PC-3 (cell line): Measurements from ENCODE around the gene GBP7. TPM values are rescaled to one million over a fixed set of nuclear protein-coding genes. Genes with fewer than 3 reads are reported as not detected.

Experiments used
- ATAC-seq: fragments of 200-7000 bp; cut with Tn5 transposase; 2 replicates; pipeline ENCODE4 v1.9.1; 2020; ENCODE audit warnings: mild to moderate bottlenecking, moderate library complexity
- BruUV-seq: library from RNA; stranded (reverse); fragments of 400-500 nt; replicated peaks from 2 replicates; lab custom pipeline; 2021; lab: Mats Ljungman, UMichigan
- CTCF ChIA-PET: fragments of 300-600 bp; sonication (Branson Sonifier 250); formaldehyde crosslinking; loops from one replicate; lab custom pipeline; 2022; ENCODE audit warnings: antibody characterized with exemption; lab: Charles Lee
- POLR2A ChIA-PET: fragments of 300-600 bp; sonication (Branson Sonifier 250); formaldehyde crosslinking; loops from one replicate; lab custom pipeline; 2022; ENCODE audit warnings: antibody characterized with exemption; ENCODE audit not compliant: unreplicated experiment; lab: Charles Lee
- DNase-seq: peaks from one replicate; pipeline ENCODE4 v3.0.0-alpha.2; 2015
- H2AFZ ChIP-seq: fragments of 300-600 bp; sonication (generic); 2 replicates; pipeline ENCODE4 v1.6.0; 2016; ENCODE audit warnings: antibody characterized with exemption, low read length
- H3F3A ChIP-seq: fragments of 300-600 bp; sonication (generic); one replicate; pipeline ENCODE4 v1.6.0; 2017; ENCODE audit warnings: antibody characterized with exemption, low read length, control low read depth, mild to moderate bottlenecking; ENCODE audit not compliant: unreplicated experiment
- H3K27ac ChIP-seq: fragments of 300-600 bp; sonication (generic); 2 replicates; pipeline ENCODE4 v1.5.1; 2016; ENCODE audit warnings: mild to moderate bottlenecking, low read length
- H3K27me3 ChIP-seq: fragments of 300-600 bp; sonication (generic); 2 replicates; pipeline ENCODE4 v1.6.1; 2016; ENCODE audit warnings: low read length, mixed read lengths
- H3K36me3 ChIP-seq: fragments of 300-600 bp; sonication (generic); 2 replicates; pipeline ENCODE4 v1.6.1; 2016; ENCODE audit warnings: low read depth, mixed run types, low read length, mixed read lengths
- H3K4me1 ChIP-seq: fragments of 300-600 bp; sonication (generic); 2 replicates; pipeline ENCODE4 v1.5.1; 2016; ENCODE audit warnings: low read length; ENCODE audit not compliant: insufficient read depth
- H3K4me2 ChIP-seq: fragments of 300-600 bp; sonication (generic); 2 replicates; pipeline ENCODE4 v1.6.0; 2016; ENCODE audit warnings: low read length
- H3K4me3 ChIP-seq: fragments of 300-600 bp; sonication (generic); 2 replicates; pipeline ENCODE4 v1.5.1; 2016; ENCODE audit warnings: mild to moderate bottlenecking, low read length, mixed read lengths
- H3K79me2 ChIP-seq: fragments of 300-600 bp; sonication (generic); 2 replicates; pipeline ENCODE4 v1.6.1; 2017; ENCODE audit warnings: low read length, mixed read lengths
- H3K9ac ChIP-seq: fragments of 300-600 bp; sonication (generic); 2 replicates; pipeline ENCODE4 v1.6.0; 2016; ENCODE audit warnings: mild to moderate bottlenecking, low read length
- H3K9me2 ChIP-seq: fragments of 300-600 bp; sonication (generic); replicated peaks from 2 replicates; pipeline ENCODE4 v1.6.1; 2016; ENCODE audit warnings: mixed run types, low read length, mixed read lengths
- H3K9me3 ChIP-seq: fragments of 300-600 bp; sonication (generic); 2 replicates; pipeline ENCODE4 v1.6.1; 2016; ENCODE audit warnings: low read length, mixed read lengths
- H4K20me1 ChIP-seq: fragments of 300-600 bp; sonication (generic); 2 replicates; pipeline ENCODE4 v1.6.1; 2016; ENCODE audit warnings: low read length, mixed read lengths
- CTCF ChIP-seq: fragments of 300-600 bp; sonication (generic); conservative IDR thresholded peaks from 2 replicates; pipeline ENCODE4 v1.5.1; 2017; ENCODE audit warnings: antibody characterized with exemption, low read depth, mild to moderate bottlenecking, low read length
- EZH2 ChIP-seq: fragments of 300-600 bp; sonication (generic); IDR thresholded peaks from one replicate; pipeline ENCODE4 v1.6.1; 2017; ENCODE audit warnings: antibody characterized with exemption, mild to moderate bottlenecking, low read length; ENCODE audit not compliant: unreplicated experiment
- EZH2phosphoT487 ChIP-seq: fragments of 300-600 bp; sonication (generic); IDR thresholded peaks from 2 replicates; pipeline ENCODE4 v1.6.1; 2018; ENCODE audit warnings: mild to moderate bottlenecking, antibody characterized with exemption, low read length, borderline replicate concordance
- intact Hi-C: fragments of 100-400 bp; cut with micrococcal nuclease; formaldehyde crosslinking; loops from 2 replicates; pipeline ENCODE4 v1.9.0; 2023
- total RNA-seq: library from RNA; depleted of rRNA; stranded (reverse); fragments of >200 nt; gene quantifications from 2 replicates; pipeline ENCODE4 v1.2.3, GENCODE V29; 2014

GBP7 gene
- total RNA-seq, 1 experiment from 2014 or later, result 0.07 TPM

DNA sequence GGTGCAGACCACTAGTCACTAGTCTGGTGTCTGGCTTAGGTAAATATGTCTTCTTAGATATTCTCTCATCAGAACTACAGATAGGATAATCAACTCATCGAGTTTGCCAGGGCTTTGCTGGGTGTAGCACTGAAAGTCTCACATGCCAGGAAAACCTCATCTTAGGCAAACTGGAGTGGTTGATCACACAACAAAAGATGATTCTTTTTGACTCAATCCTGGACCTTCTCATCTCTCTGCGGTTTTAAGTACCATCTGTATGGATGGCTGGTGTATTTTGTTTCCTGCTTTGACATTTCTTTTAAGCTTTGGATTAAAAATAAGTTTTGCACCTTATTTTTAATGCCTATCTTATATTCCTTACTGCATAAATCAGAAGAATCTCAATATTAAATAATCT lies 61.1 kb downstream of the GBP7 start:
- H3K4me2 ChIP-seq, result no peak overlapping the region
- peaks cover 5% of the 10 kb centered on the region; the same call in 1 of the 2 replicates for H3K4me1 ChIP-seq
- H3K36me3 ChIP-seq, result no peaks in the 10 kb centered on the region
- intact Hi-C loops, result no loop called here
- DNase-seq, result no peak
- ChIA-PET POLR2A (no interaction called here), CTCF (no interaction called here)
- H3K79me2 ChIP-seq, result no peaks in the 10 kb centered on the region
- no peak overlapping the region for H3K4me3 ChIP-seq
- no peaks in the 10 kb centered on the region for H3K27me3 ChIP-seq
- H3K9me2 ChIP-seq, result no peaks in the 10 kb centered on the region
- no peak for ATAC-seq
- H3K9ac ChIP-seq, result no peak overlapping the region
- H3K27ac ChIP-seq, result no peak overlapping the region
- no peaks in the 10 kb centered on the region for H4K20me1 ChIP-seq
- H2AFZ ChIP-seq, result no peak overlapping the region
- no TSS peak for BruUV-seq
- no peaks in the 10 kb centered on the region for H3K9me3 ChIP-seq
- no peaks in the 10 kb centered on the region for H3F3A ChIP-seq
- TF ChIP-seq EZH2 (no peak), CTCF (no peak), EZH2phosphoT487 (no peak)

DNA sequence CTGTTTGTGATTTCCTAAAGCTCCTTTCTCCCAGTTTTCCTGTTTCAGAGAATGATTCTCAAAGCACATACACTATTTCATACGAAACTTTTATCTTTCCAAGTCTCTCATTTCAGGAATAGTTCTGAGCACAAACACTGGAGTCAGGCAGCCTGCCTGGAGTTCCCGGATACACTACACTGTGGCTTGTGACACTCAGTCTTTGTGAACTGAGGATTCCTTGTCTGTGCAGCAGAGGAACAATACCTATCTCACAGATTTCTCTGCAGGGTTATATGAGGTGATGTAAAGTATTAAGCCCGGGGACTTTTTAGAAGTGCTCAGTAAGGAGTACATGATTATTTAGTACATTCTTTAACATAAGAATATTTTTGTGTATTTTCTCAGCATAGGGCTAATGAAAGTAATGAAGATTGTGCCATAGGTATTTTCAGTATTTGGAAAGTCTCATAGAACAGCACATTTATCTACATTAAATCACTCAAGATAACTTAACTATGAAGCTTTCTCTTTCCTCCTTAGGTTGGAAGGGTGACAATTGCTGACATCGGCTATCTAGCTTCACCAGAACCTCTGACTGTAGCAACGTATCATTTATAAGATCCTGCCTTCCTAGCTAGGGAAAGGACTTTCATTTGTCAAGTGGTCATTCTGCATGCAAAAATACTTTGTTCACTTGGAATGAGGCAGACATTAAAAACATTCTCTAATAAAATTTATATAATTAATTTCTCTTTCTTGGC lies 62.8 kb downstream of the GBP7 start:
- ChIA-PET POLR2A (no interaction called here), CTCF (no interaction called here)
- DNase-seq, result no peak
- Histone ChIP-seq H3K4me1 (peaks cover 5% of the 10 kb centered on the region; the same call in 1 of the 2 replicates), H3K79me2 (no peaks in the 10 kb centered on the region), H3K9me2 (no peaks in the 10 kb centered on the region), H3K27ac (no peak overlapping the region), H3K9ac (no peak overlapping the region), H3K4me2 (no peak overlapping the region), H3K36me3 (no peaks in the 10 kb centered on the region), H3K4me3 (no peak overlapping the region), H3K27me3 (no peaks in the 10 kb centered on the region), H2AFZ (no peak overlapping the region), H3K9me3 (no peaks in the 10 kb centered on the region), H3F3A (no peaks in the 10 kb centered on the region), H4K20me1 (no peaks in the 10 kb centered on the region)
- TF ChIP-seq EZH2, result no peak
- ATAC-seq, result no peak
- intact Hi-C loops, result no loop called here
- BruUV-seq, result no TSS peak

GRCh38 chr1:89104687-89105086 lies 71.1 kb downstream of the GBP7 start:
- Histone ChIP-seq H3K9me3 (no peaks in the 10 kb centered on the region), H3K4me3 (no peak overlapping the region), H3K27ac (no peak overlapping the region), H3K9me2 (no peaks in the 10 kb centered on the region), H3K27me3 (no peaks in the 10 kb centered on the region), H3K9ac (no peak overlapping the region), H2AFZ (no peak overlapping the region), H3K79me2 (no peaks in the 10 kb centered on the region), H3K4me1 (no peaks in the 10 kb centered on the region), H3K36me3 (no peaks in the 10 kb centered on the region), H3K4me2 (no peak overlapping the region), H4K20me1 (no peaks in the 10 kb centered on the region), H3F3A (no peaks in the 10 kb centered on the region)
- ChIA-PET CTCF (no interaction called here), POLR2A (no interaction called here)
- intact Hi-C loops, result no loop called here
- no peak for TF ChIP-seq CTCF
- no peak for TF ChIP-seq EZH2
- TF ChIP-seq EZH2phosphoT487, result no peak
- DNase-seq, result no peak
- ATAC-seq, result no peak
- BruUV-seq, result no TSS peak
